Activated CD8-positive, alpha-beta T cell treated with anti-CD3 and anti-CD28 coated beads, Interleukin-2, amount 10 ng/mL, durations not matched to agents 7 days and 5 days (primary cell): ENCODE measurements around the gene STOX1. TPM values are rescaled to one million over a fixed set of nuclear protein-coding genes. Genes with fewer than 3 reads are reported as not detected.
"Not testable (repeated sequence)": the region's sequence is repeated elsewhere in the genome, so short reads cannot be mapped to it uniquely, and the experiment has no call there.

Source experiments
- ATAC-seq: fragments of 150-1000 bp; cut with Tn5 transposase; one replicate; pipeline ENCODE4 v1.10.0; 2021; ENCODE audit warnings: moderate library complexity
- CTCF ChIA-PET: fragments of 350-600 bp; sonication (Branson Sonifier 250); formaldehyde crosslinking; loops from one replicate; lab custom pipeline; 2021; ENCODE audit warnings: antibody characterized with exemption; lab: Charles Lee
- POLR2A ChIA-PET: fragments of 350-600 bp; sonication (Branson Sonifier 250); formaldehyde crosslinking; loops from one replicate; lab custom pipeline; 2021; ENCODE audit warnings: antibody characterized with exemption; lab: Charles Lee
- DNase-seq: peaks from one replicate; pipeline ENCODE4 v3.0.0-alpha.2; 2020
- H3K27ac Mint-ChIP-seq: one replicate; pipeline ENCODE4 v1.8.0; 2021; ENCODE audit warnings: mild to moderate bottlenecking, mixed read lengths
- H3K27me3 Mint-ChIP-seq: one replicate; pipeline ENCODE4 v1.8.0; 2021; ENCODE audit warnings: low read depth, mixed read lengths
- H3K36me3 Mint-ChIP-seq: one replicate; pipeline ENCODE4 v1.8.0; 2021; ENCODE audit warnings: low read depth, mixed read lengths
- H3K4me1 Mint-ChIP-seq: one replicate; pipeline ENCODE4 v1.8.0; 2021; ENCODE audit warnings: low read depth, mixed read lengths
- H3K4me3 Mint-ChIP-seq: one replicate; pipeline ENCODE4 v1.8.0; 2021; ENCODE audit warnings: mild to moderate bottlenecking, mixed read lengths
- H3K9me3 Mint-ChIP-seq: one replicate; pipeline ENCODE4 v1.8.0; 2022; ENCODE audit warnings: mixed read lengths; ENCODE audit not compliant: insufficient read depth
- total RNA-seq, 2 experiments: library from RNA; stranded (reverse); gene quantifications; one replicate each; pipeline ENCODE4 v1.2.3, GENCODE V29; 2021

Gene STOX1
- total RNA-seq, 2 experiments from 2014 or later = 0.42 to 0.52 TPM

DNA sequence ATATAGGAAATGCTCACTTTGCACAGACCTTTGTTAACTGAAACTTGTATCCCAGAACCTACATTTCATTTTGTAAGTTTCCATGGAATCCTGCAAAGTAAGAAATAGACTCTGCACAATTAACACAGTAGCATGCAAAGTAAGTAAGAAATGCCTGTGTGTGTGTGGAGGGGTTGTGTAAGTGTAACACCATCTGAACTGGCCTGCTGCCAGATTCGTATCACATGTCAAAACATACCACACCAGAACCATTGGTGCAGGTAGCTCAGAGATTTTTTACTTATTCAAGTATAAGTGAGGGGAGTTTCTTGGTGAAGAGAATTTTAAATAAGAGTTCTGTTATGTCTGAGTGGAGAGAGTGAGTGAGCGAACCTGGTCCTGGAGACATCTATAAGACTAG is 110.8 kb downstream of the STOX1 start:
- Mint-ChIP-seq H3K36me3 (peaks cover 35% of the 10 kb centered on the region), H3K4me1 (peaks cover 3% of the 10 kb centered on the region), H3K27ac (no peak overlapping the region), H3K9me3 (no peaks in the 10 kb centered on the region), H3K4me3 (no peak overlapping the region), H3K27me3 (no peaks in the 10 kb centered on the region)
- ATAC-seq (no peak), DNase-seq (no peak)
- CTCF ChIA-PET = interaction anchor here (2.5 kb wide), 1 partner anchor 18 kb away, joined by 5 read pairs; the partner anchor contains the start of gene DDX21
- POLR2A ChIA-PET = no interaction called here

GRCh38 chr10:68938884-68939283 is 111.6 kb downstream of the STOX1 start:
- Mint-ChIP-seq H3K4me3 (no peak overlapping the region), H3K27ac (no peak overlapping the region), H3K4me1 (peaks cover 3% of the 10 kb centered on the region), H3K27me3 (no peaks in the 10 kb centered on the region), H3K36me3 (peaks cover 35% of the 10 kb centered on the region), H3K9me3 (no peaks in the 10 kb centered on the region)
- ChIA-PET POLR2A (no interaction called here), CTCF (no interaction called here)
- DNase-seq = no peak
- ATAC-seq = no peak

- ATAC-seq, H3K4me1 Mint-ChIP-seq, DNase-seq, POLR2A ChIA-PET, H3K27ac Mint-ChIP-seq, H3K4me3 Mint-ChIP-seq, H3K27me3 Mint-ChIP-seq, H3K9me3 Mint-ChIP-seq: not testable (repeated sequence)
- CTCF ChIA-PET = interaction anchor here (1.3 to 3.4 kb wide), 2 partner anchors 15 to 29 kb away, joined by 3 to 17 read pairs; partner anchors contain the start of gene DDX21
- peaks cover 35% of the 10 kb centered on the region for H3K36me3 Mint-ChIP-seq
Observed at GRCh38 chr10:68940917-68941316, 113.6 kb downstream of the STOX1 start.

Other genes with a start within 250 kb of the STOX1 start
- gene CCAR1, start 106.3 kb upstream of the STOX1 start, total RNA-seq = 10 to 100 TPM; 85.7 to 95.4 TPM
- 10 to 100 TPM; 46.9 to 50.7 TPM for gene DDX50, start 73.8 kb downstream of the STOX1 start, total RNA-seq
- gene DDX21, start 128.6 kb downstream of the STOX1 start, total RNA-seq = 10 to 100 TPM; 94.7 to 94.9 TPM
- gene KIFBP, start 161.3 kb downstream of the STOX1 start, total RNA-seq = 10 to 100 TPM; 13.7 to 16.5 TPM